DMS114 treated with DMSO at 0.1 percent for 48 hours (cell line): ENCODE data around the gene RPN1.
A peak's percentile ranks its signal among the peaks of the same experiment; 100 is the strongest.
"Not testable (repeated sequence)": the region's sequence is repeated elsewhere in the genome, so short reads cannot be mapped to it uniquely, and the experiment has no call there.

Source experiments
- DNase-seq: peaks from one replicate; lab custom pipeline; 2025; ENCODE audit not compliant: unreplicated experiment; lab: John Stamatoyannopoulos, UW

Gene RPN1

GRCh38 chr3:128650096-128651050, at the start of gene RPN1:
Gene RPN1 (minus strand): TSS chr3:128650818. CDS start chr3:128650800, 18 bp downstream.
- peak; percentile 92 for DNase-seq

GRCh38 chr3:128698211-128699047, 47.8 kb upstream of the RPN1 start:
- DNase-seq: peak; percentile 41

GRCh38 chr3:128697341-128697740, 46.7 kb upstream of the RPN1 start:
- DNase-seq: no peak

GRCh38 chr3:128693696-128694095, 43.1 kb upstream of the RPN1 start:
- DNase-seq: no peak

- DNase-seq: no peak
Measured at GRCh38 chr3:128689060-128689459, 38.4 kb upstream of the RPN1 start.

- no peak for DNase-seq
Measured at GRCh38 chr3:128686465-128686864, 35.8 kb upstream of the RPN1 start.

- DNase-seq: no peak
Measured at GRCh38 chr3:128684986-128685726, 34.5 kb upstream of the RPN1 start.

GRCh38 chr3:128683957-128684356, 33.3 kb upstream of the RPN1 start:
- no peak for DNase-seq

GRCh38 chr3:128681369-128681829, 30.8 kb upstream of the RPN1 start:
- DNase-seq: peak; percentile 58

- peak; percentile 85 for DNase-seq
Measured at GRCh38 chr3:128680603-128681368, 30.2 kb upstream of the RPN1 start.

GRCh38 chr3:128679338-128679737, 28.7 kb upstream of the RPN1 start:
- no peak for DNase-seq

GRCh38 chr3:128675802-128676201, 25.2 kb upstream of the RPN1 start:
- DNase-seq: not testable (repeated sequence)

- DNase-seq: no peak
Measured at GRCh38 chr3:128674161-128674784, 23.7 kb upstream of the RPN1 start.

- no peak for DNase-seq
Measured at GRCh38 chr3:128667641-128668040, 17.0 kb upstream of the RPN1 start.

GRCh38 chr3:128665362-128666021, 14.9 kb upstream of the RPN1 start:
- DNase-seq: peak; percentile 32

- no peak for DNase-seq
Measured at GRCh38 chr3:128663151-128663550, 12.5 kb upstream of the RPN1 start.

GRCh38 chr3:128655531-128655930, 4.9 kb upstream of the RPN1 start:
- no peak for DNase-seq

- not testable (repeated sequence) for DNase-seq
Measured at GRCh38 chr3:128653993-128654805, 3.6 kb upstream of the RPN1 start.
